Heart left ventricle (tissue), 16 donors: ENCODE measurements around the gene VAT1L. TPM values are rescaled to one million over a fixed set of nuclear protein-coding genes. Genes with fewer than 3 reads are reported as not detected.

Experiments used
- ATAC-seq, 4 donors: fragments of 200-7000 bp; cut with Tn5 transposase; one replicate each; pipeline ENCODE4 v1.9.1; 2020 to 2022; ENCODE audit warnings: moderate library complexity in 4 of 4, mild to moderate bottlenecking in 3 of 4, moderate number of reproducible peaks in 1 of 4
- DNase-seq, 5 donors: peaks; one replicate each; pipeline ENCODE4 v3.0.0-alpha.2; 2020
- H3K27ac ChIP-seq, 12 donors: fragments of 200-600 bp; sonication (generic) in 4 of 12; one replicate each; pipeline versions ENCODE4 v1.5.0 to v1.8.0; 2016 to 2022; ENCODE audit warnings: mild to moderate bottlenecking in 2 of 12
- H3K27me3 ChIP-seq, 9 donors: fragments of 200-600 bp; sonication (generic) in 2 of 9; one replicate each; pipeline versions ENCODE4 v1.5.1 to v1.8.0; 2016 to 2022; ENCODE audit warnings: mild to moderate bottlenecking in 3 of 9
- H3K36me3 ChIP-seq, 9 donors: fragments of 200-600 bp; sonication (generic) in 2 of 9; one replicate each; pipeline versions ENCODE4 v1.5.0 to v1.8.0; 2018 to 2022; ENCODE audit warnings: mild to moderate bottlenecking in 2 of 9
- H3K4me1 ChIP-seq, 12 donors: fragments of 200-600 bp; sonication (generic) in 4 of 12; one replicate each; pipeline versions ENCODE4 v1.5.0 to v1.8.0; 2016 to 2022; ENCODE audit warnings: mild to moderate bottlenecking in 3 of 12
- H3K4me3 ChIP-seq, 12 donors: fragments of 200-600 bp; sonication (generic) in 4 of 12; one replicate each; pipeline versions ENCODE4 v1.5.0 to v1.8.0; 2017 to 2022; ENCODE audit warnings: mild to moderate bottlenecking in 9 of 12, moderate library complexity in 4 of 12
- H3K9me3 ChIP-seq, 12 donors: fragments of 200-600 bp; sonication (generic) in 4 of 12; one replicate each; pipeline versions ENCODE4 v1.5.0 to v1.8.0; 2016 to 2022; ENCODE audit warnings: mild to moderate bottlenecking in 1 of 12
- CTCF ChIP-seq, 12 donors: fragments of 200-600 bp; sonication (generic) in 4 of 12; IDR thresholded peaks; one replicate each; pipeline versions ENCODE4 v1.5.0 to v1.8.0; 2018 to 2022; ENCODE audit warnings: antibody characterized with exemption in 12 of 12, mild to moderate bottlenecking in 5 of 12
- POLR2A ChIP-seq, 2 donors: fragments of 450-650 bp; IDR thresholded peaks; one replicate each; pipeline ENCODE4 v1.6.1; 2017; ENCODE audit warnings: antibody characterized with exemption in 2 of 2, mild to moderate bottlenecking in 2 of 2, moderate library complexity in 2 of 2
- WGBS, 4 donors: extraction: QIAGEN DNeasy Blood & Tissue Kit in 2 of 4; methylation state at CpG; one replicate each; pipeline versions ENCODE4 v1.1.5 to v1.1.7; 2013 to 2018; 5-methylcytosine and 5-hydroxymethylcytosine counted together
- intact Hi-C, 10 donors: fragments of 100-400 bp; cut with DNase I; formaldehyde crosslinking; loops; one replicate each; pipeline versions ENCODE4 v1.11.1 to v1.14.2; 2022
- polyA plus RNA-seq, 2 donors: library from polyadenylated mRNA; stranded (reverse); fragments of 200-250 nt; gene quantifications; one replicate each; pipeline ENCODE4 v1.2.3, GENCODE V29; 2013
- total RNA-seq, 9 donors: library from RNA; depleted of rRNA in 2 of 9; stranded (reverse); fragments of >200 nt in 2 of 9; fragmentation: NEBNext Ultra II Directional in 3 of 9; extraction: Animal tissue kit (Norgen Biotek cat#: 25700) in 3 of 9; gene quantifications; one replicate each; pipeline versions ENCODE4 v1.1.0 to v1.2.4, GENCODE V29; 2016 to 2023
- donor health status: ischemic (EF 13 %, LVEDD 7.1; RV severe dilation, severe dysfunction).
- donor health status: healthy with polysubstance abuse.
- donor health status: DM: no; HTN: yes; CAD: no.
- donor health status: DM: no; HTN: no; CAD: no.
- donor health status: ischemic (EF 25% LVEDD 6.9; RV normal size, moderate dysfunction).
- donor health status: ischemic (EF 25% LVEDD 5.7; RV mildly dilated, moderate dysfunction).
- donor health status: healthy.
- donor health status: DM: yes; HTN: yes; CAD: no.
- donor health status: ischemic (EF 35%, LVEDD 5.7; RV mildly dilated, moderate dysfunction).
- donor health status: nonischemic (EF 11% LVEDD 7.7; RV severe dilation, severe dysfunction).
- donor health status: DM: yes; HTN: yes; CAD: no.
- donor health status: PGD.
- donor health status: ischemic (EF 29% LVEDD 5.4; RV normal size, mild dysfunction).
- donor health status: nonischemic (EF 23%, LVEDD 6.1; RV moderate dilation, normal function).

Gene VAT1L
- total and polyA plus RNA-seq, 11 donors: 0.32 to 57.5 (median 11.0) TPM

GRCh38 chr16:77863250-77863649 lies 74.9 kb downstream of the VAT1L start:
- Histone ChIP-seq H3K9me3 (no peaks in the 10 kb centered on the region), H3K36me3 (no peaks in the 10 kb centered on the region), H3K27ac (peak overlapping the region in 7 of 12 donors; percentile 17 to 91 (median 54)), H3K4me3 (no peak overlapping the region), H3K4me1 (peaks cover 0 to 35% (median 12%) of the 10 kb centered on the region in 12 donors), H3K27me3 (no peaks in the 10 kb centered on the region)
- WGBS, 4 donors: 18 to 37% (median 29%) methylated on average over 5 of the region's 5 CpGs
- TF ChIP-seq POLR2A (IDR thresholded peaks at IDR 0.05): no peak
- TF ChIP-seq CTCF (IDR thresholded peaks at IDR 0.05): no peak
- intact Hi-C loops: loop anchor here in 2 of 10 donors (5.0 kb wide), 2 partner anchors 59 to 94 kb away; no protein-coding TSS in a partner anchor
- ATAC-seq: peak; percentile 10 to 46 (median 26)
- peak in 3 of 5 donors; percentile 28 to 56 (median 53) for DNase-seq

- Histone ChIP-seq H3K4me1 (peaks cover 0 to 33% (median 15%) of the 10 kb centered on the region in 12 donors), H3K4me3 (no peak overlapping the region), H3K27me3 (no peaks in the 10 kb centered on the region), H3K27ac (no peak overlapping the region), H3K9me3 (no peaks in the 10 kb centered on the region), H3K36me3 (no peaks in the 10 kb centered on the region)
- no peak for ATAC-seq
- no peak for DNase-seq
- TF ChIP-seq CTCF (IDR thresholded peaks at IDR 0.05) (no peak), POLR2A (IDR thresholded peaks at IDR 0.05) (no peak)
- intact Hi-C loops: no loop called here
- WGBS, 4 donors: 78 to 86% (median 85%) methylated on average over 8 of the region's 8 CpGs
Measured at GRCh38 chr16:77866752-77867151, 78.4 kb downstream of the VAT1L start.

- Histone ChIP-seq H3K36me3 (no peaks in the 10 kb centered on the region), H3K4me3 (no peak overlapping the region), H3K4me1 (peaks cover 0 to 27% (median 13%) of the 10 kb centered on the region in 12 donors), H3K27me3 (no peaks in the 10 kb centered on the region), H3K9me3 (no peaks in the 10 kb centered on the region), H3K27ac (peak overlapping the region in 3 of 12 donors; percentile 13 to 67 (median 21))
- DNase-seq: no peak
- TF ChIP-seq CTCF (IDR thresholded peaks at IDR 0.05): no peak
- no peak for TF ChIP-seq POLR2A (IDR thresholded peaks at IDR 0.05)
- WGBS, 4 donors: 81 to 94% (median 88%) methylated on average over 2 of the region's 2 CpGs
- no peak for ATAC-seq
- intact Hi-C loops: no loop called here
Measured at GRCh38 chr16:77868052-77868451, 79.7 kb downstream of the VAT1L start.

- DNase-seq: no peak
- TF ChIP-seq POLR2A (IDR thresholded peaks at IDR 0.05) (no peak), CTCF (IDR thresholded peaks at IDR 0.05) (no peak)
- no peaks in the 10 kb centered on the region for H3K9me3 ChIP-seq
- 76 to 88% (median 81%) methylated on average over 5 of the region's 5 CpGs for WGBS, 4 donors
- peak overlapping the region in 3 of 12 donors; percentile 13 to 78 (median 67) for H3K27ac ChIP-seq
- intact Hi-C loops: no loop called here
- no peak for ATAC-seq
- H3K36me3 ChIP-seq: no peaks in the 10 kb centered on the region
- H3K4me3 ChIP-seq: no peak overlapping the region
- H3K4me1 ChIP-seq: peaks cover 0 to 22% (median 11%) of the 10 kb centered on the region in 12 donors
- H3K27me3 ChIP-seq: no peaks in the 10 kb centered on the region
Measured at GRCh38 chr16:77868478-77868877, 80.1 kb downstream of the VAT1L start.
